ENCODE measurements around the gene ZBTB34. TPM values are rescaled to one million over a fixed set of nuclear protein-coding genes. Genes with fewer than 3 reads are reported as not detected.

ZBTB34 gene
- total and polyA plus RNA-seq, 4 donors: 1.1 to 9.5 (median 3.4) TPM

DNA sequence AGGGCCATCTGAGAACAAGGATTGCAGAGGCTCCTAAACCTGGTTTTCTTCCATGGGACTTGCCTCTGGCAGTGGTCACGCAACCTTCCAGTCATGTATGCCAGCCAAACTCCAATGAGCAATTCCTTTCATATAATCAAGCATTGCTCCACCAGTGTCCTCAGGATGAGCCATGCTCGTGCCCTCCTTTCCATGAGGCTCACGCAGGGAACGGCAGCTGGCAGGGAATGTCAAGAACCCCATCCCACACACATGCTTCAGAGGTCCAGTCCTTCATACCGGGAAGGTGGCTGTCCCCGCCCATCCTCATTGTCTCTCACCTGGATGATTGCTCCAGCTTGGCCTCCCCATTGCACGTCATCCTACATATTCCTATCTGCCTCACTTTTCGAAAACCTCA is 13.4 kb upstream of the ZBTB34 start:
- TF ChIP-seq ATF3 (IDR thresholded peaks at IDR 0.05): no peak
- no peak for TF ChIP-seq TAF1 (conservative IDR thresholded peaks at IDR 0.05)
- no peak for TF ChIP-seq NR2F2 (IDR thresholded peaks at IDR 0.05)
- TF ChIP-seq MAX (IDR thresholded peaks at IDR 0.05): no peak
- WGBS: 91% methylated on average over 8 of the region's 8 CpGs

GRCh38 chr9:126849591-126850225 is 10.7 kb upstream of the ZBTB34 start:
- no peak for TF ChIP-seq EGR1 (IDR thresholded peaks at IDR 0.05; ENCODE audit: low read depth in 2 of 2)
- no peak overlapping the region for H3K27ac ChIP-seq (ENCODE audit: low read depth in 1 of 2, low read length in 2 of 2)
- H3K27me3 ChIP-seq (ENCODE audit: control insufficient read depth in 4 of 4, insufficient read depth in 4 of 4, low read length in 3 of 4): no peaks in the 10 kb centered on the region
- no peak overlapping the region for H3K9ac ChIP-seq (ENCODE audit: low read depth in 1 of 2, low read length in 2 of 2)
- 74% methylated on average over 8 of the region's 8 CpGs for WGBS
- no peaks in the 10 kb centered on the region for H3K36me3 ChIP-seq (ENCODE audit: control insufficient read depth in 4 of 4, insufficient read depth in 3 of 4, low read depth in 1 of 4, low read length in 3 of 4)
- H3K4me1 ChIP-seq (ENCODE audit: control insufficient read depth in 4 of 4, insufficient read depth in 4 of 4, low read length in 3 of 4): no peaks in the 10 kb centered on the region
- H3K9me3 ChIP-seq (ENCODE audit: control insufficient read depth in 4 of 4, low read length in 3 of 4): no peaks in the 10 kb centered on the region
- DNase-seq (ENCODE audit: low spot score): no peak
- H3K4me3 ChIP-seq (ENCODE audit: low read depth in 1 of 3, low read length in 3 of 3): no peak overlapping the region

More for the DNA sequence above, 13.4 kb upstream of the ZBTB34 start:
- no peak overlapping the region for H3K9ac ChIP-seq (ENCODE audit: low read depth in 1 of 2, low read length in 2 of 2)
- H3K27ac ChIP-seq (ENCODE audit: low read depth in 1 of 2, low read length in 2 of 2): no peak overlapping the region
- H3K27me3 ChIP-seq (ENCODE audit: control insufficient read depth in 4 of 4, insufficient read depth in 4 of 4, low read length in 3 of 4): no peaks in the 10 kb centered on the region
- H3K4me3 ChIP-seq (ENCODE audit: low read depth in 1 of 3, low read length in 3 of 3): no peak overlapping the region
- no peak for DNase-seq (ENCODE audit: low spot score)
- no peaks in the 10 kb centered on the region for H3K9me3 ChIP-seq (ENCODE audit: control insufficient read depth in 4 of 4, low read length in 3 of 4)
- no peaks in the 10 kb centered on the region for H3K36me3 ChIP-seq (ENCODE audit: control insufficient read depth in 4 of 4, insufficient read depth in 3 of 4, low read depth in 1 of 4, low read length in 3 of 4)
- H3K4me1 ChIP-seq (ENCODE audit: control insufficient read depth in 4 of 4, insufficient read depth in 4 of 4, low read length in 3 of 4): no peaks in the 10 kb centered on the region

DNA sequence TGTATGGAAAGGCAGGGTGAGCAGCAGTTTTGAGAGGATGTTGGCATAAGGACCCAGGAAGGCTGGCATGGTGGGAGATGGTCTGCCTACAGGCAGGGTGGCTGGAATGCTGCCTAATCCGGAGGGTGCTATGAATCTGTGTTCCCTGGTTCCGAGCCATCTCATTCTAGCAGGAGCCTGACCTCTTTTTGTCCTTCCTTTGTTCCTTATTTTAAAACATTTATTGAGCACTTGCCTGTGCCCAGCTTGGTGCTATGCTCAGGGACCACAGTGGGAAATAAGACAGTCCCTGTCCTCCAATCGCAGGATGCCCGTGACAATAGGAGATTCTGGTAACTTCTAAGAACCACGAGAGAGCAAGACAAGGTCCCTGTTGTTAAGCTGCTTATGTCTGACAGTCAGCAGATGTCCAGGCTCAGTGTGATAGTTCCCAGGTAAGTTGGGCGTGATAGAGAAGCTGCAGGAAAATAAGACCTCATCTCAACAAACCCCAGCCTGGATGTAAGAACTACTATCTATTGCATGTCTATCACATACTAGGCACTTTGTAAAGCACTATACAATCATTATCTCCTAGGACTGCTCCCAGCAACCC is 9.1 kb upstream of the ZBTB34 start:
- Histone ChIP-seq H3K27me3 (ENCODE audit: control insufficient read depth in 4 of 4, insufficient read depth in 4 of 4, low read length in 3 of 4) (no peaks in the 10 kb centered on the region), H3K4me1 (ENCODE audit: control insufficient read depth in 4 of 4, insufficient read depth in 4 of 4, low read length in 3 of 4) (no peaks in the 10 kb centered on the region), H3K4me3 (ENCODE audit: low read depth in 1 of 3, low read length in 3 of 3) (no peak overlapping the region), H3K9ac (ENCODE audit: low read depth in 1 of 2, low read length in 2 of 2) (no peak overlapping the region), H3K27ac (ENCODE audit: low read depth in 1 of 2, low read length in 2 of 2) (no peak overlapping the region), H3K36me3 (ENCODE audit: control insufficient read depth in 4 of 4, insufficient read depth in 3 of 4, low read depth in 1 of 4, low read length in 3 of 4) (no peaks in the 10 kb centered on the region), H3K9me3 (ENCODE audit: control insufficient read depth in 4 of 4, low read length in 3 of 4) (no peaks in the 10 kb centered on the region)
- TF ChIP-seq FOXA2 (IDR thresholded peaks at IDR 0.05) (no peak), TAF1 (conservative IDR thresholded peaks at IDR 0.05) (no peak)
- 85% methylated on average over 6 of the region's 6 CpGs for WGBS
- no peak for DNase-seq (ENCODE audit: low spot score)

GRCh38 chr9:126852086-126852688 is 8.3 kb upstream of the ZBTB34 start:
- Histone ChIP-seq H3K9me3 (ENCODE audit: control insufficient read depth in 4 of 4, low read length in 3 of 4) (no peaks in the 10 kb centered on the region), H3K9ac (ENCODE audit: low read depth in 1 of 2, low read length in 2 of 2) (no peak overlapping the region), H3K4me3 (ENCODE audit: low read depth in 1 of 3, low read length in 3 of 3) (no peak overlapping the region), H3K4me1 (ENCODE audit: control insufficient read depth in 4 of 4, insufficient read depth in 4 of 4, low read length in 3 of 4) (peaks cover 0 to under 1% (median 0%) of the 10 kb centered on the region in 4 donors), H3K27me3 (ENCODE audit: control insufficient read depth in 4 of 4, insufficient read depth in 4 of 4, low read length in 3 of 4) (no peaks in the 10 kb centered on the region), H3K27ac (ENCODE audit: low read depth in 1 of 2, low read length in 2 of 2) (no peak overlapping the region), H3K36me3 (ENCODE audit: control insufficient read depth in 4 of 4, insufficient read depth in 3 of 4, low read depth in 1 of 4, low read length in 3 of 4) (no peaks in the 10 kb centered on the region)
- WGBS: 45% methylated on average over 3 of the region's 3 CpGs
- no peak for DNase-seq (ENCODE audit: low spot score)
- TF ChIP-seq FOXA2 (IDR thresholded peaks at IDR 0.05) (no peak), YY1 (IDR thresholded peaks at IDR 0.05) (no peak), NR2F2 (IDR thresholded peaks at IDR 0.05) (no peak), EGR1 (IDR thresholded peaks at IDR 0.05; ENCODE audit: low read depth in 2 of 2) (no peak), ZBTB33 (IDR thresholded peaks at IDR 0.05) (no peak), TAF1 (conservative IDR thresholded peaks at IDR 0.05) (no peak), RXRA (IDR thresholded peaks at IDR 0.05) (no peak), SP1 (IDR thresholded peaks at IDR 0.05) (no peak), JUND (IDR thresholded peaks at IDR 0.05) (no peak), ATF3 (IDR thresholded peaks at IDR 0.05) (no peak)
- TF ChIP-seq, protein P1, sequence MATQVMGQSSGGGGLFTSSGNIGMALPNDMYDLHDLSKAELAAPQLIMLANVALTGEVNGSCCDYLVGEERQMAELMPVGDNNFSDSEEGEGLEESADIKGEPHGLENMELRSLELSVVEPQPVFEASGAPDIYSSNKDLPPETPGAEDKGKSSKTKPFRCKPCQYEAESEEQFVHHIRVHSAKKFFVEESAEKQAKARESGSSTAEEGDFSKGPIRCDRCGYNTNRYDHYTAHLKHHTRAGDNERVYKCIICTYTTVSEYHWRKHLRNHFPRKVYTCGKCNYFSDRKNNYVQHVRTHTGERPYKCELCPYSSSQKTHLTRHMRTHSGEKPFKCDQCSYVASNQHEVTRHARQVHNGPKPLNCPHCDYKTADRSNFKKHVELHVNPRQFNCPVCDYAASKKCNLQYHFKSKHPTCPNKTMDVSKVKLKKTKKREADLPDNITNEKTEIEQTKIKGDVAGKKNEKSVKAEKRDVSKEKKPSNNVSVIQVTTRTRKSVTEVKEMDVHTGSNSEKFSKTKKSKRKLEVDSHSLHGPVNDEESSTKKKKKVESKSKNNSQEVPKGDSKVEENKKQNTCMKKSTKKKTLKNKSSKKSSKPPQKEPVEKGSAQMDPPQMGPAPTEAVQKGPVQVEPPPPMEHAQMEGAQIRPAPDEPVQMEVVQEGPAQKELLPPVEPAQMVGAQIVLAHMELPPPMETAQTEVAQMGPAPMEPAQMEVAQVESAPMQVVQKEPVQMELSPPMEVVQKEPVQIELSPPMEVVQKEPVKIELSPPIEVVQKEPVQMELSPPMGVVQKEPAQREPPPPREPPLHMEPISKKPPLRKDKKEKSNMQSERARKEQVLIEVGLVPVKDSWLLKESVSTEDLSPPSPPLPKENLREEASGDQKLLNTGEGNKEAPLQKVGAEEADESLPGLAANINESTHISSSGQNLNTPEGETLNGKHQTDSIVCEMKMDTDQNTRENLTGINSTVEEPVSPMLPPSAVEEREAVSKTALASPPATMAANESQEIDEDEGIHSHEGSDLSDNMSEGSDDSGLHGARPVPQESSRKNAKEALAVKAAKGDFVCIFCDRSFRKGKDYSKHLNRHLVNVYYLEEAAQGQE (IDR thresholded peaks at IDR 0.05): no peak
